ENCODE measurements around the gene TGM2.

TGM2 gene

DNA sequence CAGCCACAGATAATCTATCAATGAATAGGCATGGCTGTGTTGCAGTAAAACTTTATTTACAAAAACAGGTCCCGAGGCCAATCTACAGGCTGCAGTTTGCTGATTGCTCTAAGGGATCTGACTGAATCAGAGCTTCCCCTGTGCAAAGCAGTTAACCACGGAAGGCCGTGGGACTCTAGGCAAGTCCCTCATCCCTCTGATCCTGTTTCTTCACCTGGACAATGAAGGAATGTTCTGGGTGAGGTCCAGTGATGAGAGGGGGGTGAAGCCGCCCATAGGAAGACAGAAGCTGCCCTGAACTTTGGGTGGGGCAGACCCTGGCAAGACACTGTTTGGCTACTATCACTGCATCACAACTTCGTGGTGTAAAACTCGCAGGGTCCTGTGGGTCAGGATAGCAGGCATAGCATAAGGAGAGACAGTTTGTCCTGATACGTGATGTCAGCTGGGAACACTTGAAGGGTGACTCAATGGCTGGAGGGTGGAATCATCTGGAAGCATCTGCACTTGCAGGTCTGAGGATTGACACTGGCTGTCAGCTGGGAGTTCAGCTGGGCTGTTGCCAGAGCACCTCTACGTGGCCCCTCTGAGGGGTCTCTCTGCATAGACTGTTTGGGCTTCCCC, 33.3 kb upstream of the TGM2 start:
- DNase-seq, result no peak

- DNase-seq, result no peak
Measured at GRCh38 chr20:38197619-38198018, 32.5 kb upstream of the TGM2 start.

DNA sequence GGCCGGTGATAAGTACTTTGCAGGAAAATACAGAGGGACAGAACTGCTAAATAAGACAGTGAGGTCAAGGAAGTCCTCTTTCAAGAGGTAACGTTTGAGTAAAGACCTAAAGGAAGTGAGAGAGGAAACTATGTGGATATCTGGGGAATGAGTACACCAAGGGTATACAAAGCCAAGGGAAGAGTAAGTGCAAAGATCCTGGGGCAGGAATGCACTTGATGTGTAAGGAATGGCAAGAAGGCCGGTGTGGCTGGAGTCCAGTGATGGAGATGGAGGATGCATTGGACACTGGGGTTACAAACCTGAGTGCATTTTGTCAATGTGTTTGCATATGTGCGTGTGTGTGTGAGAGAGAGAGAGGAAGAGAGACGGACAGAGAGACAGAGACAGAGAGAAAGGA, 32.1 kb upstream of the TGM2 start:
- no peak for DNase-seq

DNA sequence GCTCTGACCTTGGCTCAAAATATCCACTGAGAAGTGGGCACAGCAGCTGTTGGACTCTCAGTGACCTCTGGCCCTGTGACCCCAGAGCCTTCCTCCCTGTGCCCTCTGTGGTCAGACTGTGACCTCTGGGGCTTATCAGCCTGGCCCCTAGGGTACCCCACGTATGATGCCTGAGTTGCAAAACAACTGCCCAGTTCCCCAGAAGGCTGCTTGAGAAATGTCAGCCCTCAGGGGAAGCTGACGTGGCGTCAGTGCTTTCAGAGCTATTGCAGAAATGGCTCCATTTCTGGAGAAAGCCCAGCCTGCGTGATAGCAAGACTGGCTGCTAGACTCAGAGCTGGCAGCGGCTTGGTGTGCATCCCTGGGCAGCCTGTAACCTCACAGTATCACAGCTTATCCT, 31.5 kb upstream of the TGM2 start:
- no peak for DNase-seq

- DNase-seq, result no peak
Measured at GRCh38 chr20:38196076-38196475, 31.0 kb upstream of the TGM2 start.

- no peak for DNase-seq
Measured at GRCh38 chr20:38195521-38195920, 30.5 kb upstream of the TGM2 start.

GRCh38 chr20:38194971-38195504, 30.0 kb upstream of the TGM2 start:
- DNase-seq, result no peak

- no peak for DNase-seq
Measured at GRCh38 chr20:38193586-38194105, 28.6 kb upstream of the TGM2 start.

DNA sequence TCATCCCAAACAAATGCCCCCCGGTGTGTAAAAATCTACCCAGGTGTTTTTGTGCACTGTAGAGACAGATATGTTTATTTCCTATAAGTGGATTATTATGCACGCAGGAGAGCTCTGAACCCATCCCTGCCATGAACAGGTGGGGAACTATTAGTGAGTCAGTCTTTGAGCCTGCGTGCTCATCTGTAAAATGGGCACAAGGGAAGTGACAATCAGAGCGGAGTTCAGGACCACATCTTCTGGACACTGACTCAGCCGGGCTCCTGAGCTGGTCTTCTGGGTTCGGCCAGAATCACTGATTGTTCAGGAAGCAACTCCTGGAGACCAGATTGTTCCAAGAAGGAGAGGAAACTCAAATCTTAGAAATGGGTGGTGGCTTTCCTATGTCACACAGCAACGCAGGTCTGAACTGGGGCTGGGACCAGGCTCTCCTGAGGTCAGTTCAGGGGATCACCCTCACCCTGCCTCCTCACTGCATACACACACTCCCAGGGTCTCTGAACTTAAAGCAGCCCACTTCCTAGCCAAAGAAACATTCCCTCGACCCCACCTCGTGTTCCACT, 27.3 kb upstream of the TGM2 start:
- DNase-seq, result no peak

DNA sequence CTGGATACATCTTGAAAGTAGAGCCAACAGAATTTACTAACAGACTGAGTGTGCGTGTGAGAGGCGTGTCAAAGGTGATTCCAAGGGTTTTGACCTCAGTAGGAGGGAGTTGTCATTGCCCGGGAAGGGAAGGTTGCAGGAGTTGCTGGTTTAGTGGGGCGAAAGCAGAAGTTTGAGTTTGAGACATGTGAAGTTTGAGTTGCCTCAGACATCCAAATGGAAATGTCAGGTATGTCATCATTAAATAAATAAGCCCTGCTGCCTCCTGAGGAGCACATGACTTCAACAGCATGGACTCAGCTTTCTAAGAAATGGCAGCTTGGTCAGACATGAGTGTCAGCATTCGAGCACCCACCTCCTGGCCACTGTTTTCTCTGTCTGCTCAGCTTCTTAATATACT, 26.6 kb upstream of the TGM2 start:
- no peak for DNase-seq

- no peak for DNase-seq
Measured at GRCh38 chr20:38190936-38191371, 25.9 kb upstream of the TGM2 start.

GRCh38 chr20:38190166-38190565, 25.1 kb upstream of the TGM2 start:
- DNase-seq, result no peak

DNA sequence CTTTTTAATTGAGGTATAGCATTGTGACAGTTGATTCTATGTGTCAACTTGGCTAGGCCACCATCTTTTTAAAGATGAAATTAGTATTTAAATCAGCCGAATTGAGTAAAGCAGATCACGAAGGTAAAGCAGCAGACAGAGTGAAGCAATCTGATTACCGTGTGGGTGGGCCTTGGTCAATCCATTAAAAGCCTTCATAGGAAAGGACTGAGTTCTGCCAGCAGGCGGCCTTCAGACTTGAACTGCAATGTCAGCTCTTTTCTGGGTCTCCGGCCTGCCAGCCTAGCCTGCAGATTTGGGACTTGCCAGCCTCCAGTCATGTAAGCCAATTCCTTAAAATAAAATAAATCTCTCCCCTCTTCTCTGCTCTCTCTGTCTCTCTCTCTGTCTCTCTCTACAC, 22.4 kb upstream of the TGM2 start:
- DNase-seq, result no peak

DNA sequence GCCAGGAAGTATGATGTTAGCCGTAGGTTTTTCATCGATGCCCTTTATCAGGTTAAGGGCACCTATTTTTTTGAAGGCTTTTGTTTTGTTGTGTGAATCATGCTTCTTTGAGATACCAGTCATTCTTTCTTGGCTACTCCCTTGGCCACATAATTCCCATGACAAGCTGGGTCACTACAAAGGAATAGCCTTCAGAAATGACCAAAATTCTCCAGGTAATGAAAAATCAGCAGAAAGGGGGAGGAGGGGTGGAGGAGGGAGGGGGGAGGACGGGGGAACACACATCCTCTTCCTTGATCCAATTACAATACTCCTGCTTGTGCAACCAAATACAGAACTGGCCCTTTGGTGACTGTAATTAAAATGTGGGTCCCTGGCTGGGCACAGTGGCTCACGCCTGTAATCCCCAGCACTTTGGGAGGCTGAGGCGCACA, 21.7 kb upstream of the TGM2 start:
- DNase-seq, result no peak

- DNase-seq, result no peak
Measured at GRCh38 chr20:38184101-38184500, 19.0 kb upstream of the TGM2 start.

DNA sequence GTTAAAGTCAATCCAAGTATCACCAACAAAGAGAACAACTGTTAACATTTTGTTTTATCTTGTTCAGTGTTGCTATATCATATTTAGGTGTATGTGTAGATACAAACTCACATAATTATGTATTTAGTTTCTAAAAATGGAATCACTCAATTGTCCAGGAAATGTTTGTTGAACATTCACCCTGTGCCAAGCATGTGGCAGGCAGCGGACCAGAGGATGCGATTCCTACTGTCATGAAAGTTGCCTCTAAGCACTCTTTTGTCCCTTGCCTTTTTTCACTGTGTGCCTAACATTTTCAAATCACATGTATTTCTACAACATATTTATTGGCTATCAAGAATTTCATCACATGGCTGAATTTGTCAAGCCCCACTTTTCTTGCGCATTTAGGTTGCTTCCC, 16.9 kb upstream of the TGM2 start:
- no peak for DNase-seq

DNA sequence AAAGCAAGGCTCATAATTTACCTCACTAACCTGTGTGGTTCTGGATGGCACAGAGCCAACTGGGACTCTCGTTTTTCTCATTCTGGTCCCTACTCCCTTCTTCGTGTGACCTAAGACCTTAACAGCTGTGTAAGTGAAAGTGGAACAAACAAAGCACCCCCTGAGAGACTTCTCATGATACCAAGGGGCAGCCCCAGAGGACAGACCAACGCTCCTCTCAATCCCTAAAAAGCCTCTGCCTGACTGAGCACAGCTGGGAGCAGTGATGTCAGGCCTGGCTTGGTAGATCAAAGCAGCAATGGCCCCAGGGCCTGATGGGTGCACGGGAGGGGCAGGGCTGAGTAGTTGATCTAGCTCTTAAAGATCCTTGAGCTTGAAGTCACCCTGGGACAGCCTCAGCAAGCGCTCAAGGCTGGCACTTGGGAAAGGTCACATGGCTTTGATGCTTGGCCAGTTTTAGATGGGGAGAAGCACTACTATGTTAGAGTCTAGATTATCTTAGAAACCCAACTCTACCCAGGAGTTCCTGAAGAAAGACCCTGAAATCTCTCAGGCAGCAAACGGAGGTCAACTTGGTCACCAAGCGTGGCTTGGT, 16.2 kb upstream of the TGM2 start:
- DNase-seq, result no peak

- no peak for DNase-seq
Measured at GRCh38 chr20:38180781-38181180, 15.7 kb upstream of the TGM2 start.

DNA sequence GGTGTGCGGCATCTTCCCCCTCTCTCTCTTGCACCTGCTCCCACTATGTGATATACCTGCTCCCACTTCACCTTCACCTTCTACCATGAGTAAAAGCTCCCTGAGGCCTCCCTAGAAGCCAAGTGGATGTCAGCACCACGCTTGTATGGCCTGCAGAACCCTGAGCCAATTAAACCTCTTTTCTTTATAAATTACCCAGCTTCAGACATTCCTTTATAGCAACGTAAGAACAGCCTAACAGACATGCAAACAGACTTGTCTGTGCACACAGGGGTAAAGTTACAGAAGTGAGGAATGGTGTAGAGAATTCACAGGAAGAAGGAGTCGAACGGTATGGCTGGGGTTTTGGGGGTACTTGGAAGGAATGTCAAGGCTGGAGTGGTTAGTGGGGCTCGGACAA, 14.8 kb upstream of the TGM2 start:
- DNase-seq, result no peak

DNA sequence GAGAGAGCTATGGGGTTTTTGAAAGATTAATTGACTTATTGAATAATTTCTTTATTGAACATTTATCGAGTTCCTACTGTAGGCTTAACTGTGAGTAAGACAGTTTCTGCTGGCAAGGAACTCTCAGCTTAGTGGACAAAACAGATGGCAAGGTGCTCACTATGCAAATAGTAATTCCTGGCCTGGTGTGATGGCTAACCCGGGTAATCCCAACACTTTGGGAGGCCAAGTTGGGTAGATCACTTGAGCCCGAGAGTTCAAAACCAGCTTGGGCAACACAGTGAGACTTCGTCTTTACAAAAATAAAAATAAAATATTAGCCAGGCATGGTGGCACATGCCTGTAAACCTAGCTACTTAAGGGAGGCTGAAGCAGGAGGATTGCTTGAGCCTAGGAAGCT, 13.5 kb upstream of the TGM2 start:
- DNase-seq, result no peak

DNA sequence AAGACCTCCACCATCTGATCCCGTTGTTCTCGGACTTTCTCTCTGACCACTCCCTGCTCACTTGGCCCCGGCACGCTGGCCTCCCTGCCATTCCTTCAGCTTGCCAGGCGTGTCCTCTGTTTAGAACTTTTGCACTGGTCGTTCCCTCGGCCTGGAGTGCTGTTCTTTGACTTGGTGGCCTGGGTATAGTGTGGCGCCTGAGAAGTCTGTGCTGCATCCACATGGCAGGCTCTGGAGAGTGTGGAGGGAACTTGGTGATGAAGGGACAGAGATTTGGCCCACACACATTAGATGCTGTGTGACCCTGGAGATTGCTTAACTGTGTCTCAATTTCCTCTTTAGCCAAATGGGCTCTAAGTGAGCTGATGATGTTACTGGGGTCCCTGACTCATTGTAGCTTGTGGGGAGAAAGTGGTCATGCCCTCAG, 13.0 kb upstream of the TGM2 start:
- DNase-seq, result no peak

- DNase-seq, result no peak
Measured at GRCh38 chr20:38177201-38177600, 12.1 kb upstream of the TGM2 start.

DNA sequence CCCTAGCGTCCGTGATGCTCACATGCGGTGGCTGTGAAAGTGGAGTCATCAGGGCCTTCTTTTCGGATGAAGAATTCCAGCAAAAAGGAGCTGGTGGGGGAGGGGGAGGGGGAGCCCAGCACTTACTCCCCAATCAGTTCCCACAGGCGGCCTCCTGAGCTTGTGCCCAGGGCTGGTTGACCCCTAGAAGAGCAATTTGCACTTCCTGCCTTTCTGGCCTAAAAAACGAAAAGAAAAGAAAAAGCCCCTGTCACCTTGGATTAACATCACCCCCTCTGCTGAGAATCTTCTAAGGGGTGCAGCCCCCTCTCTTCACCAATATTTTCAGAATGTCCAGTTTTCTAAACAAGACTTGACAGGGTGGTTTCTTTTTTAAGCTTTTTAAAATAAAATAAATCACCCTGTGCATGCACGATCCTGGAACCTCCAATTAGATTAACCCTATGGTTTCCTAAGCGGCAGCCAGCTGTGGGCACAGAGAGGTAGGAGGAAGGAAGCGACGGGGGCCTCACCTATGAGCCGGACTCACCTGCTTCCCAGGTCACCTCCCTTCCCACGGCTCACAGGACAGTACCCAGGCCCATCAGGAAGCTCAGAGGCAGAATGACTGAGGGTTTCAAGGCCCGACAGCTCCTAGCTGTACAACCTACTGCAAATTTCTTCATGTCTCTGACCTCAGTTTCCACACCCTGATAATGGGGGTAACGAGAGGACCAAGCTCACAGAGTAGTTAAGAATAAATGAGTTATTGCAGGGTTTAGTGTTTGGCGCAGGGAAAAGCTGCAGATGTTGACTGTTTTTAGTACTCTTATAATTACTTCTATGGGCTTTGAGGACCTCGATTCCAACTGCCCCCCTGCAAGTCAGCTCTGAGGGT, 10.5 kb upstream of the TGM2 start:
- no peak for DNase-seq
